Osteocyte (in vitro differentiated cells): ENCODE results near the gene NEBL. TPM values are rescaled to one million over a fixed set of nuclear protein-coding genes. Genes with fewer than 3 reads are reported as not detected.
A peak's percentile ranks its signal among the peaks of the same experiment; 100 is the strongest.

Experiments used
- DNase-seq: peaks from one replicate; pipeline ENCODE4 v3.0.0; 2021; ENCODE audit warnings: mixed read lengths; ENCODE audit not compliant: unreplicated experiment; ENCODE audit errors: extremely low spot score
- H3K27ac Mint-ChIP-seq: one replicate; pipeline ENCODE4 v1.8.0; 2021; ENCODE audit warnings: mild to moderate bottlenecking, mixed read lengths; ENCODE audit not compliant: unreplicated experiment
- H3K27me3 Mint-ChIP-seq: one replicate; pipeline ENCODE4 v1.8.0; 2021; ENCODE audit warnings: mixed read lengths; ENCODE audit not compliant: unreplicated experiment
- H3K36me3 Mint-ChIP-seq: one replicate; pipeline ENCODE4 v1.8.0; 2021; ENCODE audit warnings: mixed read lengths; ENCODE audit not compliant: unreplicated experiment
- H3K4me1 Mint-ChIP-seq: one replicate; pipeline ENCODE4 v1.8.0; 2021; ENCODE audit warnings: mixed read lengths; ENCODE audit not compliant: unreplicated experiment
- H3K4me3 Mint-ChIP-seq: one replicate; pipeline ENCODE4 v1.8.0; 2021; ENCODE audit warnings: mild to moderate bottlenecking, moderate library complexity, mixed read lengths; ENCODE audit not compliant: unreplicated experiment
- H3K9me3 Mint-ChIP-seq: one replicate; pipeline ENCODE4 v1.8.0; 2021; ENCODE audit warnings: mixed read lengths; ENCODE audit not compliant: unreplicated experiment
- total RNA-seq: library from RNA; stranded (reverse); gene quantifications from 2 replicates; pipeline ENCODE4 v1.2.1, GENCODE V29; 2021
- TF ChIP-seq, protein P1 (sequence below): fragments of 200-600 bp; sonication (generic); IDR thresholded peaks from 2 replicates; pipeline ENCODE4 v1.5.0; 2021; ENCODE audit warnings: antibody characterized with exemption, mild to moderate bottlenecking, moderate library complexity

NEBL gene
- total RNA-seq, 1 donor from 2014 or later: 0.30 TPM

DNA sequence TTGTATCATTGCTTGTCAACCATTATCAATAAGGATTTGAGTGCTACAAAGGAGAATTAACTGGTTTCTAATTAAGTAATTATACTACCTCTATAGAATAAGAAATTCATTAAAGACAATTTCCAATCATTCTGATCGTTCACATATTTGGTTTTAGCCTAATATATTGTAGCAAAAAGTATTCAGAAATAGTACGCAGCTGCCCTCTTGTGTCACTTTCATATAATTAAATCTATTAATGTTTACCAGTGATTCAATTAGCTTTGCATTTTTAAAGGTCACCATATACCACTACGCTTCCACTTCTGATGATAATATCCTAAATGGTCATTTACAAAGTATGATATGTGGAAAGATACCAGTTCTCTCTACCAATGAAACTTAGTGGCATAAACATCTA, 128.3 kb downstream of the NEBL start:
- peaks cover 13% of the 10 kb centered on the region for H3K4me1 Mint-ChIP-seq
- H3K27ac Mint-ChIP-seq: no peak overlapping the region
- H3K27me3 Mint-ChIP-seq: peaks cover 1% of the 10 kb centered on the region
- H3K36me3 Mint-ChIP-seq: no peaks in the 10 kb centered on the region
- no peaks in the 10 kb centered on the region for H3K9me3 Mint-ChIP-seq
- DNase-seq: no peak
- no peak overlapping the region for H3K4me3 Mint-ChIP-seq
- TF ChIP-seq, protein P1, sequence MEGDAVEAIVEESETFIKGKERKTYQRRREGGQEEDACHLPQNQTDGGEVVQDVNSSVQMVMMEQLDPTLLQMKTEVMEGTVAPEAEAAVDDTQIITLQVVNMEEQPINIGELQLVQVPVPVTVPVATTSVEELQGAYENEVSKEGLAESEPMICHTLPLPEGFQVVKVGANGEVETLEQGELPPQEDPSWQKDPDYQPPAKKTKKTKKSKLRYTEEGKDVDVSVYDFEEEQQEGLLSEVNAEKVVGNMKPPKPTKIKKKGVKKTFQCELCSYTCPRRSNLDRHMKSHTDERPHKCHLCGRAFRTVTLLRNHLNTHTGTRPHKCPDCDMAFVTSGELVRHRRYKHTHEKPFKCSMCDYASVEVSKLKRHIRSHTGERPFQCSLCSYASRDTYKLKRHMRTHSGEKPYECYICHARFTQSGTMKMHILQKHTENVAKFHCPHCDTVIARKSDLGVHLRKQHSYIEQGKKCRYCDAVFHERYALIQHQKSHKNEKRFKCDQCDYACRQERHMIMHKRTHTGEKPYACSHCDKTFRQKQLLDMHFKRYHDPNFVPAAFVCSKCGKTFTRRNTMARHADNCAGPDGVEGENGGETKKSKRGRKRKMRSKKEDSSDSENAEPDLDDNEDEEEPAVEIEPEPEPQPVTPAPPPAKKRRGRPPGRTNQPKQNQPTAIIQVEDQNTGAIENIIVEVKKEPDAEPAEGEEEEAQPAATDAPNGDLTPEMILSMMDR: peak; percentile 65

DNA sequence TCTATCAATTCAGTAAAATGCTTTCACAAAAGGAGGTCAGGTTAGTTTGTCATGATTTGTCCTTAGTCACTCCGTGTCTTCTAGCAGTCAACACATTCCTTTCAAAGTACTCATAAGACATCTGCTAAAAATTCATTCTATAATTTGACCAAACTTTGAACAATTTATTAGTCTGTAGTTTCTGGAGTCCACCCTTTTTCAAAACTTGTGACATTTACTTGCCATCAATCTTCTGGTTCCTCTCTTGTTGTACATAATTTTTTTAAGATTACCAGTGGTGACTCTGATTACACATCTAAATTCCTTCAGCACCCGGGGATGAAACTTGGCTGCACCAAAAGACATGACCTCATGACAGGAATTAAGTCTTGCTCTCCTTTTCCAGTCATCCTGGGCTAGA, 130.1 kb downstream of the NEBL start:
- H3K27ac Mint-ChIP-seq: peak overlapping the region; percentile 73

DNA sequence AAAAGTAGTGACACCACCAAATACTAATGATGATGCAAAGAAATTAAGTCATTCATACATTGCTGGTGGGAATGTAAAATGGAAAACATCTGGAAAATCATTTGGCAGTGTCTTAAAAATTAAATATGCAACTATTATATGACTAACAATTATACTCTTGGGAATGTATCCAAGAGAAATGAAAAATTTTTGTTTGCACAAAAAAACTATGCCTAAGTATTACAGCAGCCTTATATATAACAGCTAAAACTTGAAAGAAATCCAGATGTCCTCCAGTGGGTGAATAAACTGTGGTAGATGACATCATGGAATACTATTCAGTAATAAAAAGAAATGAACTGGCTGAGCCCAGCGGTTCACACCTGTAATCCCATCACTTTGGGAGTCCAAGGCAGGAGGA, 132.0 kb downstream of the NEBL start:
- Mint-ChIP-seq H3K27me3 (no peaks in the 10 kb centered on the region), H3K4me3 (no peak overlapping the region), H3K9me3 (no peaks in the 10 kb centered on the region), H3K36me3 (no peaks in the 10 kb centered on the region), H3K27ac (no peak overlapping the region), H3K4me1 (peaks cover 27% of the 10 kb centered on the region)
- DNase-seq: no peak
- TF ChIP-seq, protein P1: no peak

More for the DNA sequence above, 130.1 kb downstream of the NEBL start:
- Mint-ChIP-seq H3K27me3 (no peaks in the 10 kb centered on the region), H3K4me1 (peaks cover 13% of the 10 kb centered on the region), H3K36me3 (no peaks in the 10 kb centered on the region), H3K9me3 (no peaks in the 10 kb centered on the region), H3K4me3 (no peak overlapping the region)
- TF ChIP-seq, protein P1: no peak
- no peak for DNase-seq

DNA sequence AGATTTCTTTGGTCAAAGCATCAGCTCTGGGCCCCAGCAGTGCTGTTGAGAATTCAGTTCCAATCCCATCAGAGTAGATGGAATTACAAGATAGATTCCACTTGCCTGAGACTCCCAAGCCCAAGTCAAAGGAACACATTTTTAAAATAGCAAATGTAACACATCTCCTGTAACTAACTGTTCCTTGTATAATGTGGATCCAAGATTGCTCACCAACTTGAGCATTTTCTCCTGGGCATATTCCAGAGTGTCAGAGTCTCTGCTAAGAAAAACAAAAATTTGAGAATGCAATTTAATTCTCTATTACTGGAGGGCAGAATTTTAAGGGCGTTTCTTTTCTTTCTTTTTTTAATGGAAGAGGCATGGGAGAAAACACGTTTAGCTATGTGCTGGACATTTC, 136.7 kb downstream of the NEBL start:
- Mint-ChIP-seq H3K9me3 (peaks cover 9% of the 10 kb centered on the region), H3K36me3 (no peaks in the 10 kb centered on the region), H3K4me1 (peaks cover 20% of the 10 kb centered on the region), H3K27ac (peak overlapping the region; percentile 53), H3K27me3 (no peaks in the 10 kb centered on the region), H3K4me3 (no peak overlapping the region)
- DNase-seq: no peak
- TF ChIP-seq, protein P1: no peak

DNA sequence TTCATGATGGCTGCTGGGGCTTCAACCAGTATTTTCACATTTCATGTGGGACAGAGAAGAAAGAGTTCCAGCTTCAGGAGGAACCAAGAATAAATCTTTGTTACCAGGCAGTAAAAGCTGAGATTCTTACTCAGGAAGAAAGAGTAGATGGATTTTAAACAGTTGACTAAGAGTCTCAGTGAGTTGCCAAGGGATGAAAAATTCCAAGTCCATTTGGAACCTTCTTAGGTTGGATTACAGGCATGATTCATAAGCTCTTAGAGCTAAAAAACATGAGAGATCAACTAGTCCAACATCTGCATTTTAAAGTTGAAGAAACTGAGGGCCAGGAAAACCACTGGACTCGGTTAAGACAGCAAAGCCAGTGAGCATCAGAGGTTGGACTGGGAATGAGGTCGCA, 148.6 kb downstream of the NEBL start:
- Mint-ChIP-seq H3K4me1 (peaks cover 9% of the 10 kb centered on the region), H3K4me3 (no peak overlapping the region), H3K36me3 (no peaks in the 10 kb centered on the region), H3K27me3 (no peaks in the 10 kb centered on the region), H3K27ac (no peak overlapping the region), H3K9me3 (peaks cover 37% of the 10 kb centered on the region)
- TF ChIP-seq, protein P1: no peak
- no peak for DNase-seq
